Gastrocnemius medialis (tissue), 4 donors: ENCODE measurements around the gene COL25A1. TPM values are rescaled to one million over a fixed set of nuclear protein-coding genes. Genes with fewer than 3 reads are reported as not detected.
"Not testable (repeated sequence)": the region's sequence is repeated elsewhere in the genome, so short reads cannot be mapped to it uniquely, and the experiment has no call there.

ENCODE experiments used
- ATAC-seq, 2 donors: fragments of 150-250 bp; one replicate each; pipeline ENCODE4 v1.9.1; 2016
- DNase-seq, 2 donors: peaks; one replicate each; pipeline ENCODE4 v3.0.0-alpha.2; 2019
- H3K27ac ChIP-seq, 4 donors: fragments of 200-600 bp; sonication (generic); 1 replicate in 1 of 4; 2 replicates in 3 of 4; pipeline ENCODE4 v1.5.1; 2016 to 2018; ENCODE audit warnings: mild to moderate bottlenecking in 2 of 4, moderate library complexity in 1 of 4
- H3K27me3 ChIP-seq, 3 donors: fragments of 200-600 bp; sonication (generic) in 2 of 3; 1 replicate in 1 of 3; 2 replicates in 2 of 3; pipeline versions ENCODE4 v1.5.1 to v1.6.0; 2016 to 2019; ENCODE audit warnings: mild to moderate bottlenecking in 1 of 3, moderate library complexity in 1 of 3
- H3K36me3 ChIP-seq, 2 donors: fragments of 200-600 bp; sonication (generic) in 1 of 2; one replicate each; pipeline ENCODE4 v1.5.1; 2017 to 2018
- H3K4me1 ChIP-seq, 2 donors: fragments of 200-600 bp; sonication (generic) in 1 of 2; one replicate each; pipeline ENCODE4 v1.5.1; 2016 to 2017; ENCODE audit warnings: mild to moderate bottlenecking in 2 of 2
- H3K4me3 ChIP-seq, 4 donors: fragments of 200-600 bp; sonication (generic) in 3 of 4; 1 replicate in 1 of 4; 2 replicates in 3 of 4; pipeline ENCODE4 v1.5.1; 2016 to 2019; ENCODE audit warnings: mild to moderate bottlenecking in 2 of 4
- H3K9me3 ChIP-seq, 3 donors: fragments of 200-600 bp; sonication (generic) in 2 of 3; 1 replicate in 1 of 3; 2 replicates in 2 of 3; pipeline ENCODE4 v1.5.1; 2016 to 2019
- POLR2A ChIP-seq, 2 donors: fragments of 450-650 bp; IDR thresholded peaks; one replicate each; pipeline ENCODE4 v1.6.1; 2017; ENCODE audit warnings: antibody characterized with exemption in 2 of 2, mild to moderate bottlenecking in 2 of 2, moderate library complexity in 2 of 2
- in situ Hi-C, 4 donors: fragments of 200-750 bp; cut with MboI; loops; one replicate each; pipeline versions ENCODE4 v1.15.0 to v1.8.0; 2017; ENCODE audit warnings: low sequenced_read_pairs in 4 of 4
- intact Hi-C: fragments of 100-400 bp; cut with DNase I; formaldehyde crosslinking; loops from one replicate; pipeline ENCODE4 v1.15.1; 2023; ENCODE audit warnings: low total_unique reads
- total RNA-seq, 4 donors: library from RNA; depleted of rRNA; stranded (reverse); fragments of >200 nt; gene quantifications; one replicate each; pipeline versions ENCODE4 v1.1.0 to v1.2.3, GENCODE V29; 2016
- TF ChIP-seq, protein P1 (sequence below), 5 experiments: fragments of 450-650 bp in 3 of 5; fragments of 200-600 bp in 2 of 5; sonication (generic) in 2 of 5; IDR thresholded peaks in 4 of 5; conservative IDR thresholded peaks in 1 of 5; 1 replicate in 4 of 5; 2 replicates in 1 of 5; pipeline ENCODE4 v1.5.1; 2016 to 2019; ENCODE audit warnings: antibody characterized with exemption in 5 of 5, mild to moderate bottlenecking in 3 of 5, moderate library complexity in 3 of 5

COL25A1 gene
- total RNA-seq, 4 donors from 2014 or later = 0.27 to 2.0 (median 0.85) TPM; not detected in 1

DNA sequence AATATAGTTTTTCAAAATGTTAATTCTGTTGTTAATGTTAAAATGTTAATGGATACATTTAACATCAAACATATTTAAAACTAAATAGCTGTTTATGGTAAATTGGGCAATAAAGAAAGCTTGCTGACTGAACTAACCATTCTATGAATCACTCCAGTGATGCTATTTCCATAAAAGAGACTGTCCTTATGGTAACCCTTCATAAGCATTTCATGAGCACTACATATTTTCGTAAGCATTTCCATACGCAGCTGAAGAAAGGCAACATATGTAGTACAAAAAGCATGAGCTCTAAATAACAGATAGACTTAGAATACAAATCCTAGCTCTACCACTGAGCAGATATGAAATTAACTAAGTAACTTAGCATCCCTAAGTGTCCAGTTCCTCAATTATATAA is 188.9 kb downstream of the COL25A1 start:
- in situ Hi-C loops = no loop called here
- ATAC-seq = no peak
- TF ChIP-seq POLR2A (IDR thresholded peaks at IDR 0.05) = no peak
- TF ChIP-seq, protein P1, sequence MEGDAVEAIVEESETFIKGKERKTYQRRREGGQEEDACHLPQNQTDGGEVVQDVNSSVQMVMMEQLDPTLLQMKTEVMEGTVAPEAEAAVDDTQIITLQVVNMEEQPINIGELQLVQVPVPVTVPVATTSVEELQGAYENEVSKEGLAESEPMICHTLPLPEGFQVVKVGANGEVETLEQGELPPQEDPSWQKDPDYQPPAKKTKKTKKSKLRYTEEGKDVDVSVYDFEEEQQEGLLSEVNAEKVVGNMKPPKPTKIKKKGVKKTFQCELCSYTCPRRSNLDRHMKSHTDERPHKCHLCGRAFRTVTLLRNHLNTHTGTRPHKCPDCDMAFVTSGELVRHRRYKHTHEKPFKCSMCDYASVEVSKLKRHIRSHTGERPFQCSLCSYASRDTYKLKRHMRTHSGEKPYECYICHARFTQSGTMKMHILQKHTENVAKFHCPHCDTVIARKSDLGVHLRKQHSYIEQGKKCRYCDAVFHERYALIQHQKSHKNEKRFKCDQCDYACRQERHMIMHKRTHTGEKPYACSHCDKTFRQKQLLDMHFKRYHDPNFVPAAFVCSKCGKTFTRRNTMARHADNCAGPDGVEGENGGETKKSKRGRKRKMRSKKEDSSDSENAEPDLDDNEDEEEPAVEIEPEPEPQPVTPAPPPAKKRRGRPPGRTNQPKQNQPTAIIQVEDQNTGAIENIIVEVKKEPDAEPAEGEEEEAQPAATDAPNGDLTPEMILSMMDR (IDR thresholded peaks at IDR 0.05 in 4 of 5, conservative IDR thresholded peaks at IDR 0.05 in 1 of 5) = no peak

DNA sequence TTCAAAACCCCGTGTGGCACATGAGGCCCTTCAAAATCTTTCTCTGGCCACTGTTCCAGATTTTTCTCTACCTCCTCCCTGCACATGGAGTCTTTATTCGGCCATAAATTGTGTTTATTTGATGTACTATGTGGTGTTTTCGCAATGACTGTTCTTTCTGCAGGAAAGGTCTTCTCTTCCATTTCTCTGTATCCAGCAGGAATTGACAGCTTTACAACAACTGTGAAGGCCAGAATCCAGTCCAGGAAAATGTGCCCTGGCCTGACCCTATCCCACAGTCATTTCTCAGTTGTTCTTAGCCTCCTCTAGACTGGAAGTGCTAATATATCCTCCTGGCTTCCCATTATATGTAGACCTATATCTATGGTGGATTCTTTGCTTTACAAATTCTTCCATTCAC is 191.4 kb downstream of the COL25A1 start:
- ATAC-seq = no peak
- Histone ChIP-seq H3K9me3 (no peaks in the 10 kb centered on the region), H3K4me3 (no peak overlapping the region), H3K27me3 (no peaks in the 10 kb centered on the region), H3K27ac (no peak overlapping the region), H3K36me3 (no peaks in the 10 kb centered on the region), H3K4me1 (no peaks in the 10 kb centered on the region)
- no peak for DNase-seq
- intact Hi-C loops (no loop called here), in situ Hi-C loops (no loop called here)
- no peak for TF ChIP-seq POLR2A (IDR thresholded peaks at IDR 0.05)
- TF ChIP-seq, protein P1 (IDR thresholded peaks at IDR 0.05 in 4 of 5, conservative IDR thresholded peaks at IDR 0.05 in 1 of 5) = no peak

More for the DNA sequence above, 188.9 kb downstream of the COL25A1 start:
- H3K4me1 ChIP-seq = no peaks in the 10 kb centered on the region
- H3K4me3 ChIP-seq = no peak overlapping the region
- H3K9me3 ChIP-seq = no peaks in the 10 kb centered on the region
- no peak for DNase-seq
- H3K36me3 ChIP-seq = no peaks in the 10 kb centered on the region
- H3K27me3 ChIP-seq = no peaks in the 10 kb centered on the region
- no peak overlapping the region for H3K27ac ChIP-seq
- intact Hi-C loops = no loop called here

DNA sequence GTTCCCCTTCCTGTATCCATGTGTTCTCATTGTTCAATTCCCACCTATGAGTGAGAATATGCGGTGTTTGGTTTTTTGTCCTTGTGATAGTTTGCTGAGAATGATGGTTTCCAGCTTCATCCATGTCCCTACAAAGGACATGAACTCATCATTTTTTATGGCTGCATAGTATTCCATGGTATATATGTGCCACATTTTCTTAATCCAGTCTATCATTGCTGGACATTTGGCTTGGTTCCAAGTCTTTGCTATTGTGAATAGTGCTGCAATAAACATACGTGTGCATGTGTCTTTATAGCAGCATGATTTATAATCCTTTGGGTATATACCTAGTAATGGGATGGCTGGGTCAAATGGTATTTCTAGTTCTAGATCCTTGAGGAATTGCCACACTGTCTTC is 194.2 kb downstream of the COL25A1 start:
- ATAC-seq, in situ Hi-C loops: not testable (repeated sequence)

DNA sequence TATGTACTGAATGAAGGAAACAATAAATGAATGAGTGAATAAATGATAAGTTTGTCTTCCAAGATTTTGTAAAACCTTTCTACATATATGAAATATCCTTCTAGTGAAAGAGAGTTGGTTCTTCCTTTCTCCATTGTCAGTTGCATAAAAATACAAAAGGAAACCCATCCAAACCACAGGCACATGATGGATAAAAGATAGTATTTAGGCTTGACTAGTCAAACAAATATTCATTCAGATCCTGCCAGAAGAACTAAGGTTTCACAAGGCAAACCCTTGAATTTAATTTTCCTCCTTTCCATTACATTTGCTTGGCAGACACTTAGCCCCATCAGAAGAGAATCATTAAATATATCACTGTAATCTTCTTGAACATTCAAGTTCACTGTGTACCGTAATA is 208.4 kb downstream of the COL25A1 start:
- TF ChIP-seq, protein P1 (IDR thresholded peaks at IDR 0.05 in 4 of 5, conservative IDR thresholded peaks at IDR 0.05 in 1 of 5) = no peak
- no peak for TF ChIP-seq POLR2A (IDR thresholded peaks at IDR 0.05)
- in situ Hi-C loops = no loop called here

More for the DNA sequence above, 194.2 kb downstream of the COL25A1 start:
- H3K27ac ChIP-seq, H3K36me3 ChIP-seq, H3K27me3 ChIP-seq, DNase-seq, H3K4me3 ChIP-seq, intact Hi-C loops, H3K9me3 ChIP-seq, H3K4me1 ChIP-seq: not testable (repeated sequence)

DNA sequence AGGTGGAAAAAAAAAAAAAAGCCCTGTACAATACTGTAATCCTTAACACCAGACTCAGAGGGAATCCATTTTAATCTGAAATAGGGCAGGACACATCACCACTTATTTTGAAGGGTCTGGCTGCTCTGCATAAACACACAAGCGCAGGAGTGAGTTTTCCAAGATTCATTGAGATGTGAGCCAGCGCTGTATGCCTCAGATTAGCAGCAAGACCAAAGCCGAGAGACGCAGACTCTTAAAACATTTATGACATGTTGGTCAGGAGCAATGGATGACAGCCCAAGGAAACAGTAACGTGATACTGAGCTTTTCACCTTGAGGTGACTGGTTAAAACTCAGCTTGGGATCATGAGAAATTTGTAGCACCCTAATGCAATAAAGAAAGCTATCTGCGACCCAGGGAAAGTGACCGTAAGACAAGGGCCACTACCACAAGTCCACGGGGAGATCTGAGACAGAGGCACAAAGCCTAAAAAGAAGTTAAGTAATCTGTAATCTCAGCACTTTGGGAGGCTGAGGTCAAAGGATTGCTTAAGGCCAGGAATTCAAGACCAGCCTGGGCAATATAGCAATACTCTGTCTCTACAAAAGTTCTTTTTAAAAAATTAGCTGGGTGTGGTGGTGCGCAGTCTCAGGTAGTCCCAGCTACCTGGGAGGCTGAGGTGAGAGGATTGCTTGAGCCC is 210.6 kb downstream of the COL25A1 start:
- intact Hi-C loops = no loop called here
- Histone ChIP-seq H3K4me1 (no peaks in the 10 kb centered on the region), H3K36me3 (no peaks in the 10 kb centered on the region), H3K4me3 (no peak overlapping the region), H3K9me3 (no peaks in the 10 kb centered on the region), H3K27ac (no peak overlapping the region), H3K27me3 (no peaks in the 10 kb centered on the region)
- in situ Hi-C loops = no loop called here
- DNase-seq (no peak), ATAC-seq (peak in 1 of 2 donors; percentile 42)
- TF ChIP-seq POLR2A (IDR thresholded peaks at IDR 0.05) = no peak
- TF ChIP-seq, protein P1 (IDR thresholded peaks at IDR 0.05 in 4 of 5, conservative IDR thresholded peaks at IDR 0.05 in 1 of 5) = no peak

More for the DNA sequence above, 208.4 kb downstream of the COL25A1 start:
- Histone ChIP-seq H3K27me3 (no peaks in the 10 kb centered on the region), H3K9me3 (no peaks in the 10 kb centered on the region), H3K36me3 (no peaks in the 10 kb centered on the region), H3K4me1 (no peaks in the 10 kb centered on the region), H3K4me3 (no peak overlapping the region), H3K27ac (no peak overlapping the region)
- ATAC-seq = no peak
- no peak for DNase-seq
- intact Hi-C loops = no loop called here
